Effector CD4-positive, alpha-beta T cell (primary cell): ENCODE data around the gene TUBB3.
A peak's percentile ranks its signal among the peaks of the same experiment; 100 is the strongest.
"Not testable (repeated sequence)": the region's sequence is repeated elsewhere in the genome, so short reads cannot be mapped to it uniquely, and the experiment has no call there.

Source experiments
- DNase-seq: peaks from one replicate; pipeline ENCODE4 v3.0.0-alpha.2; 2020

Gene TUBB3

DNA sequence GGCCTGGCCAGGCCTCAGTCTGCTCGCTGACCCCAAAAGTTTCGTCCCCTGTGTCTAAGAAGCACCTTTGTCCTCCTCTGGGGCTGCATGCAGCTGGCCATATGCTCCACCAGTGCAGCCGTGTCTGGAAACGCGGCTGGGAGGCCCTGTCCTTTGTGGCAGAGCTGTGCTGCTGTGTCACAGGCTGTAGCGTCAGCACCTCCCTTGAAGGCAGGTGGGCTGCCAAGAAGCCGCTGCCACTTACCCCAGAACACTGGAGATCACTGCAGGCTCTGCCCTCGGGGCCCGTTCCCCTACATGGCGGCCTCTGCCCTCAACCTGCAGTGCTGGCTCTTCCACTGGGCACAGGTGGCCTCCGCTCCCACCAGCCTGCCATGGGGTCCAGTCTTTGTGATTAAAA is 20.2 kb upstream of the TUBB3 start:
- no peak for DNase-seq

DNA sequence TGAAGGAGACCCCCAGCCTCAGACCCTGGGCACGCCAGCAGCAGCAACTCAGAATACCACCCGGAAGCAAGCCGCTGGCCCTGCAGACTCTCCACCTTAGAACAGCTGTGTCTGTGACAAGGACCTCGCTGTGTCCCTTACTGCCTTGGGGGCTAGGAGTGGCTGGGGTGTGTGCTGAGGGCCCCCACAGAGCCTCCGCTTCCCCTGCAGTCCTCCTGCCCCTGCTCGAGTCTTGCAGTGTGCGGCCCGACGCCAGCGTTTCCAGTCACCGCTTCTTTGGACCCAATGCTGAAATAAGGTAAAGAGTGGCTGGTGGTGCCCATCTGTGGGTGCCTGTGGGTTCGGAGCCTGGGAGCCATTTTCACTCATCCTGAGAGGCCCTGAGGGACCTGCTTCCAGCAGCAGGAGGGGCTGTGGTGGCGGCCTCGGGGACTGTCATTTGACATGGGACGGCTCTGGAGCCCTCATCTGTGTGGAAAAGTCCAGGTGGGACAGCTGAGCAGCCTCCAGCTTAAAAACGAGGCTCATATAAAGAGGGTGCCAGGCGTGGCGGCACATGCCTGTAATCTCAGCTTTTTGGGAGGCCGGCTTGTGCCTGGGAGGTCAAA is 19.1 kb upstream of the TUBB3 start:
- no peak for DNase-seq

DNA sequence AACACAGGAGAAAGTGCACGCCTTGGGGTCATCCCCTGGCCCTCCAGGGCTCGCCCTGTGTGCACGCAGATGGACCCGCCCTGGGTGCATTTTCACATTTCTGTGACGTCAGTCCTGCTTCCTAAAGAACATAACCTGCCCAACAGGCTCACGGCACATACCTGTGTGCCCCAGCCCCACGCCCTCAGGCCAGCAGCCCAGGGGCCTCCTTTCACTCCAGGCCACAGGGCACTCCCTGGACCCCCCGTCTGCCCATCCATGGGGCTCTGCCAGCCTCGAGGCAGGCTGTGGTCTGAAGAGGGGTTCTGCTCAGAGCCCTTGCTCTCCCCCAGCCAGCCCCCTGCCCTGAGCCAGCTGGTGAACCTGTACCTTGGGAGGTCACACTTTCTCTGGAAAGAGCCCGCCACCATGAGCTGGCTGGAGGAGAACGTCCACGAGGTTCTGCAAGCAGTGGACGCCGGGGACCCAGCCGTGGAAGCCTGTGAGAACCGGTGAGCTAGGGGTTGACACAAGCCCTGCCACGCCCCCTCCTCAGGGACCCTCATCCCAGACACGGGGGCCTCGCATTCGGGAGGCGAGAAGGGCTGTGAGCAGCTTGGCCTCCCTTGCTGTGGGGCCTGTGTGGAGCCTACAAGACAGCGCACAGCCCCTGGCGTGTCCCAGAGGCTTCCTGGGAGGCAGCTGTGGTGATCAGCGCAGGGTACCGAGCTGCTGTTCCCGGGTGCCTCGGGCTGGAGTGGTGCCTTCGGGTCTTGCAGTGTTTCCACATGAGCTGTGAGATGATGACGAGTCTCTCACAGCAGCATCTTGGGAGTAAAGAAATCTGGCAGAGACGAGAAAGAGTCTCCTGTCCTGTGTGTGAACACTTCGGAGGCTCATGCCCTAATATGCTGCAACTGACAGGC is 18.3 kb upstream of the TUBB3 start:
- DNase-seq: no peak

DNA sequence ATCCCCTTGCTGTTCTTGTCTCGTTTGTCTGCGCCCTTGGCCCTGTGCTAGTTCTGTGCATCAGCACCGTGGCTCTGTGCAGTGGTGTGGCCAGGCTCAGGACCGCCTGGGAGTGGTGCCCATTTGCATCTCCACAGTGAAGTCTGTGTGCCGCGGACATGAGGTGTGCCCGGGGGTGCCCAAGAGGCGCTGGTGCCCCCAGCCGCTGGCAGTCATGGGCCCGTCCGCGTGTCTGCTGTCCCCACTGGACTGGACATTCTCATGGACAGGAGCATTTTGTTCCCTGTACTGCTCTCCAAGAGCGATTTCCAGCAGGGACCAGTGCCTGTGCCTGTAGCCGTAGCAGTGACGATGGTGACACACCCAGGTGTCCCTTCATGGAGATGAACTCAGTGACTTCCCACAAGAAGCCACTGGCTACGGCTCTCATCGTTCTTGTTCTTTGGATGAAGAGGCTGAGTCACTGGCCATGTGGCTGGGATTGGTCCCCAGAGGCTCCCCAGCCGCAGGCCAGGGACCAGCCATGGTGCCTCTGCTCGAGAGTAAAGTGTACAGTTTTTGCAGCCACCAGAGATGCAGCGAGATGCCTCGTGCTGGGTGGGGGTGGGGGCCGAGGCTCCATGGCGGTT is 17.5 kb upstream of the TUBB3 start:
- no peak for DNase-seq

DNA sequence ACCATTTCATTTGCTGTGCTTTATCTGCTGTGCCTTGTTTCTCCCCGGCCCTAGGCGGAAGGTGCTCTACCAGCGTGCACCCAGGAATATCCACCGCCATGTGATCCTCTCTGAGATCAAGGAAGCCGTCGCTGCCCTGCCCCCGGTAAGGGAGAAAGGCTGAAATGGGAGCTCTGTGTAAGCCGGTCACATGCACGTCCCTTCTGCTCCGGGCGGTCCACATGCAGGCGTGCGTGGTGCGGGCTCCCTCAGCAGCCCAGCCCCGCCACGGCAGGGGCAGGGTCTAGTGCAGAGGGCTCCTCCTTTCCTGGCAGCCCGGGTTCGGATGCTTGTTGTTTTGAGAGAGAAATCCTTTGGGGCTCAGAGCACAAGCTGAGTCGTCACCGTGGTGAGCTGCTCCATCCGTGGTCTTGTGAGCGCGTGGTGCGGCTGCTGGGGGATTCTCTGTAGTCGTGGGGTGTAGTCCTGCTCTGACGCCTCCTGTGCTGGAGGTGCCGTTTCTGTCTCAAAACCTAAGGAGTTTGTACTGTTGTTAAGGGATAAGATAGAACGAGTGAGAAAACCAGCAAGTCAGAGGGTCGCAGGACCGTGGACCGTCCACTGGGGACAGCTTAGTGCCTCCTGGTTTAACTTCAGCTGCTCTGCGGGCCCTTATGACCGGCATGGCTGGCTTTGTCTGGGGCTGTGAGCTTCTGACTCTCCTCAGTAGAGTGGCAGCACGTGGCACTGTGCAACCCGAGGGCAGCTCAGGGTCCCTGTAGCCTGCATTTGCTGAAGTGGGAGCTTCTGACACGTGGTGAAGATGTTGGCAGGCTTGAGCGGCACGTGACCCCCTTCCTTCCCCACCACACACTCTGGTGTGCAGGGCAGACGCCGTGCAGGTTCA is 16.8 kb upstream of the TUBB3 start:
- DNase-seq: no peak

DNA sequence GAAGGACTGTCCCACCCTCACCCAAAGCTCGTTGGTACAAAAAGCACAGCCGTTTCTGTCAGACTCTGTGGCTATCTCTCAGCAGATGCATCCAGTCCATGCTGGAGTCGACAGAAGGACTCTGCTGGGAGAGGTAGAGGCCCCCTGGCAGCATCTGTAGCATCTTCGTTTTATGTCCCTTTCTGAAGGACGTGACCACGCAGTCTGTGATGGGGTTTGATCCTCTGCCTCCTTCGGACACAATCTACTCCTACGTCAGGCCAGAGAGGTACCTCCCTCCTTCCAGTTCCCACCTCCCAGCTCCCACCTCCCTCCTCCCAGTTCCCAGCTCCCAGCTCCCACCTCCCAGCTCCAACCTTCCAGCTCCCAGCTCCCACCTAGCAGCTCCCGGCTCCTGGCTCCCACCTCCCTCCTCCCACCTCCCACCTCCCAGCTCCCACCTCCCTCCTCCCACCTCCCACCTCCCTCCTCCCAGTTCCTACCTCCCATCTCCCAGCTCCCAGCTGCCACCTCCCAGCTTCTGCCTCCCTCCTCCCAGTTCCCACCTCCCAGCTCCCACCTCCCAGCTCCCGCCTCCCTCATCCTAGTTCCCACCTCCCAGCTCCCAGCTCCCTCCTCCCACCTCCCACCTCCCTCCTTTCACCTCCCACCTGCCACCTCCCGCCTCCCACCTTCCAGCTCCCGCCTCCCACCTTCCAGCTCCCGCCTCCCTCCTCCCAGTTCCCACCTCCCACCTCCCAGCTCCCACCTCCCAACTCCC is 15.9 kb upstream of the TUBB3 start:
- DNase-seq: no peak

DNA sequence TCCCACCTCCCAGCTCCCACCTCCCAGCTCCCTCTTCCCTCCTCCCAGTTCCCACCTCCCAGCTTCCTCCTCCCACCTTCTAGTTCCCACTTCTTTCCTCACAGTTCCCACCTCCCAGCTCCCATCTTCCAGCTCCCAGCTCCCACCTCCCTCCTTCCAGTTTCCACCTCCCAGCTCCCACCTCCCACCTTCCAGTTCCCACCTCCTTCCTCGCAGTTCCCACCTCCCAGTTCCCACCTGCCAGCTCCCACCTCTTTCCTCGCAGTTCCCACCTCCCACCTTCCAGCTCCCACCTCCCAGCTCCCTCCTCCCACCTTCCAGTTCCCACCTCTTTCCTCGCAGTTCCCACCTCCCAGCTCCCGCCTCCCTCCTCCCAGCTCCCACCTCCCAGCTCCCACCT is 14.9 kb upstream of the TUBB3 start:
- DNase-seq: no peak

DNA sequence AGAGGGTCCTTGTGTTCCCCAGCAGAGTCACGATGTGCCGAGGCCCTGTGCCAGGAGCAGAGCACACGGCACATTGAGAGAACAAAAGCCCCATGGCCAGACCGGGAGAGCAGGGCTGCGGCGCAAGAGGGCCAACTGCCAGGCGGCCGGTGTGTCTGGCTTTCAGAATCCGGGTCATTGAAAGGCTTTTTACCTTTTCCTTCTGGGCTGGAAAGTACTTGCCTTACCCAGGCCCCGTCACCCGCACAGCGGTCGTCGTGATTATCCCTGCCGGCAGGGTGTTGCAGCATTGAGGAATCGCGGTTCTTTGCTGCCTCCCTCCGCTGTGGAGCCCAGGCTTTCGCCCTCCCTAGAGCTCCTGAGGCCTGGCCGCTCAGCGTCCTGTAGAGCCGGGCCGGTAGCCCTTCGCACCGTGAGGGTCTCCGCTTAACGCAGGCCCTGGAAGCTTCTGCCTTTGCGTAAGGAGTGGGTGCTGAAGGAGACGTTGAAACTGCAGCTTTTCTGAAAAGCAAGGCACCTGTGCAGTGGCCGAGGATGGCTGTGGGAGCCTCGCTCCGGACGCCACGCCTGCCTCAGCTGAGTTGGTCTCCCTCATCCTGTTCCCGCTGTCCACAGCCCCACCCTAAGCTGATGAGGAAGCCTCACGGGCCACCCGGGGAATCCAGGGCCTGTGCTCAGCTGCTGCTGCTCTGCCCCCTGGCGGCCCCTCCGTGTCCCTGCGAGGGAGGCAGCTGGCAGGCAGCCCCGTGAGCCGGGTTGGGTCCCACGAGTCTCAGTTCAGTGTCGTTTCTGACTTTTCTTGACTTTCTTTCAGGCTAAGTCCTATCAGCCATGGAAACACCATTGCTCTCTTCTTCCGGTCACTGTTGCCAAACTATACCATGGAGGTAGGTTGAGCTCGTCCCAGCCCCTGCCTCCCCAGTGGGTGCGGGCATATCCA is 13.1 kb upstream of the TUBB3 start:
- DNase-seq: peak; percentile 61

DNA sequence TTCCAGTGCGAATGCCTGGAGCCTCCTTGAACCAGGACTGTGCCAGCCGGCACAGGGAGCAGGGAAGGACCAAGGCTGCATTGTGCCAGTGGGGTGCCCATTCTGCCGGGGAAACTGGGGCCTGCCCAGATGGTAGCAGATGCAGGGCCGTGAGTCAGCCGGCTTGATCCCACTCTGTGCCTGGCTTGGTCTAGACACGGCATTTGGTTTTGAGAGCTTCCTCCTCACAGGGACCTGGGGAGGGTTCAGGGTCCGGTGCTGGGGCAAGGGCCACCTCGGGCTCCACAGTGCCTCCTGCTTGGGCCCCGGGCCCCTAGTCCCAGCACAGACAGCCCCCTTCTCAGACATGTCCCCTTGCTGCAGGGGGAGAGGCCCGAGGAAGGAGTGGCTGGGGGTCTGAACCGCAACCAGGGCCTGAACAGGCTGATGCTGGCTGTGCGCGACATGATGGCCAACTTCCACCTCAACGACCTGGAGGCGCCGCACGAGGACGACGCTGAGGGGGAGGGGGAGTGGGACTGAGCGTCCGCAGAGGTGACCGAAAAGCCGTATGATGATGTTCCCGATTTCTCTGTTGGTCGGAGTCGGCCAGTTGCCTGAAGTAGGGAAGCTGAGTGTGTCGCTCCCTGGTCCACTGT is 12.3 kb upstream of the TUBB3 start:
- no peak for DNase-seq

DNA sequence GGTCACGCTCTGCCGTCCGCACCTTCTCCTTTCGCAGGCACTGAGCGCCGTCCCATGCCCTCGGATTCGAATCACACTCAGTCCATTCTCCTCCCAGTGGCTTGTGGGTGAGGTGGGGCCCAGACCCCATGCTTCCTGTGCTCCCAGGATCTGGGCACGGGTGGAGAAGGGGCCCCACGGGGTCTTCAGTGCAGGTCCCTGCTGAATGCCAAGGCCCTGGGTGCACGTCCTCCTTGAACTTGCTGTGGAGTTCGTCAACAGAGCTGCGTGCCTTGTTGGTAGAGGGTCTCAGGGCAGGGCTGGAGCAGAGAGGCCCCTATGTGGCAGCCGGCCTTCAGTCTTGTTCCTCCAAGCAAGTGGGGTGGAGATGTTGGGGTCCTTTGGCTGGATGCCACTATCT is 11.8 kb upstream of the TUBB3 start:
- DNase-seq: no peak

DNA sequence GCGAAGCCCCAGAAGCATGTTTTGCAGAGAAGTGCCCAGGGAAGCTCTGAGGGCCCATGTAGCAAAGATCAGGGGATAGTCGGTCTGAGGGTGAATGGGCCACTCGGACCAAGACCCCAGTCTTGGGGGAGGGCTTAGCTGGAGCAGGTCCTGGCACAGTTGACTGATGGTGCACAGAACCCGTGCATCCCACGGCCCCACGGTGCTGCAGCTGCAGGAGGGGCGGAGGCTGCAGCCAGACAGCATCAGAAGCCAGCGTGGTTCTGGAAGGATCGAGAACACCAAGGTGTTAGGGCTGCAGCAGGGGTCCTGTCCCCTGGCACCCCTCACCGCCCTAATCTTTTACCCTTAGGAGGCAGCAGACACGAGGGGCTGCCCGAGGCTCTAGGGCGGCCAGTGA is 11.0 kb upstream of the TUBB3 start:
- no peak for DNase-seq

DNA sequence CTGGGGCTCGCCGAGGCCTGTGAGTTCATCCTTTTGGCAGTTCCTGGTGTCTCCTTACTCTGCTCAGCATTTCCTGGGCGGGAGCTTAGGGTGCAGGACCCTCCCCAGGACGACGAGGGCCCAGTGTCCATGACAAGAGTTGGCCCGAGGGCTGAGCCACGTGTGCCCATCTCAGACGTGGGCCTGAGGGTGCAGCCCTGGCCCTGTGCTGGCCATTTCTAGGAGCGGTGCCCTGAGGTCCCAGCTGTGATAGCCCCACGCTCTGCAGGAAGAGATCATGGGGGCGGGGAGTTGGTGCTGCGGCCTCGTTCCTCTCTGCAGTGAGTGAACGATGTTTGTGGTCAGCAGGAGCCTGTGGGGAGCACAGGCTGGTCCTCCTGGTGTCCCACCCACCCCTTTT is 10.5 kb upstream of the TUBB3 start:
- no peak for DNase-seq

DNA sequence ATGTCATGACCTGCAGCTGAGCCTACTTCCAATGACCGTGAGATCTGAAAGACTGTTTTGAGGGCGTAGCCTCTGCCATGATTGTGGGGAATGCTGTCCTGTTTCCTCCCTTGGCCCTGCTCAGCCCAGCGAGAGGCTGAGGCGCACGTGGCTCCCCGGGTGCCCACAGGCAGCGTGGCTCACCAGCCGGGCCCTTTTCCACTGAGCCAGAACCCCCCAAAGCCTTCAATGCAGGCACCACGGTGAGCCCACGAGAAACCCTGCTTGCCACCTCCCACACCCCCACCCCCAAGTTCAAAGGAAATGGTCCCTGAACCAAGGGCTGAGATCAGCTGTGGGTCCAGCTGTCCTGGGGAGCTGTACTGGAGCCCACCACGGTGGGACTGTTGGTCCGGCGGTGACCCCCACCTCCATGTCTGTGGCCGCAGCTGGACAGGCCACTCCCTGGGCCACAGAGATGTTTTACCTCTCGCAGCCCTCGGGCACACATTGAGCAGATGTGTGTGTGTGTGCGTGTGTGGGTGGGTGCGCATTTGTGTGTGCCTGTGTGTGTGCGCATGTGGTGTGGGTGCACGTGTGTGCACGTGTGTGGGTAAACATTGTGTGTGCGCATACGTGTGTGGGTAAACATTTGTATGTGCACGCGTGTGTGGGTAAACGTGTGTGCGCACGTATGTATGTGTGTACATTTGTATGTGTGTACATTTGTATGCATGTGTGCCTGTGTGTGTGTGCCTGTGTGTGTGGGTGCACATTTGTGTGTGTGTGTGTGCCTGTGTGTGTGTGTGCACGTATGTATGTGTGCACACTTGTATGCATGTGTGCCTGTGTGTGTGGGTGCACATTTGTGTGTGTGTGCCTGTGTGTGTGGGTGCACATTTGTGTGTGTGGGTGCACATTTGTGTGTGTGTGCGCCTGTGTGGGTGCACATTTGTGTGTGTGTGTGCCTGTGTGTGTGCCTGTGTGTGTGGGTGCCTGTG is 9.4 kb upstream of the TUBB3 start:
- no peak for DNase-seq

DNA sequence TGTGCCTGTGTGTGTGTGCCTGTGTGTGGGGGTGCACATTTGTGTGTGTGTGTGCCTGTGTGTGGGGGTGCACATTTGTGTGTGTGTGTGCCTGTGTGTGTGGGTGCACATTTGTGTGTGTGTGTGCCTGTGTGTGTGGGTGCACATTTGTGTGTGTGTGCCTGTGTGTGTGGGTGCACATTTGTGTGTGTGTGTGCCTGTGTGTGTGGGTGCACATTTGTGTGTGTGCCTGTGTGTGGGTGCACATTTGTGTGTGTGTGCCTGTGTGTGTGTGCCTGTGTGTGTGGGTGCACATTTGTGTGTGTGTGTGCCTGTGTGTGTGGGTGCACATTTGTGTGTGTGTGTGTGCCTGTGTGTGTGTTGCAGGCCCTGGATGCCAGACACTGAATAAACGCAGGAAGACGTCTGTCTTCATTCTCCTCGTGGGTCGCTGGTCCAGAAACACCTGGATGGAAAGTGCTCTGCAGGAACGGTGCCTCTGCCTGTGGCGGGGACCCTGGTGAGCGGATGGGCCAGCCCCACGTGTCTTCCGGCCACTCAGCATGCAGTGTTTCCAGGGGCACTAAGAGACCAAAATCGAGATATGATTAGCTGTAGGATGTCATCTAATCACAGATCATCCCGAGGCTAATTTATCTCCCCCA is 8.4 kb upstream of the TUBB3 start:
- DNase-seq: not testable (repeated sequence)

DNA sequence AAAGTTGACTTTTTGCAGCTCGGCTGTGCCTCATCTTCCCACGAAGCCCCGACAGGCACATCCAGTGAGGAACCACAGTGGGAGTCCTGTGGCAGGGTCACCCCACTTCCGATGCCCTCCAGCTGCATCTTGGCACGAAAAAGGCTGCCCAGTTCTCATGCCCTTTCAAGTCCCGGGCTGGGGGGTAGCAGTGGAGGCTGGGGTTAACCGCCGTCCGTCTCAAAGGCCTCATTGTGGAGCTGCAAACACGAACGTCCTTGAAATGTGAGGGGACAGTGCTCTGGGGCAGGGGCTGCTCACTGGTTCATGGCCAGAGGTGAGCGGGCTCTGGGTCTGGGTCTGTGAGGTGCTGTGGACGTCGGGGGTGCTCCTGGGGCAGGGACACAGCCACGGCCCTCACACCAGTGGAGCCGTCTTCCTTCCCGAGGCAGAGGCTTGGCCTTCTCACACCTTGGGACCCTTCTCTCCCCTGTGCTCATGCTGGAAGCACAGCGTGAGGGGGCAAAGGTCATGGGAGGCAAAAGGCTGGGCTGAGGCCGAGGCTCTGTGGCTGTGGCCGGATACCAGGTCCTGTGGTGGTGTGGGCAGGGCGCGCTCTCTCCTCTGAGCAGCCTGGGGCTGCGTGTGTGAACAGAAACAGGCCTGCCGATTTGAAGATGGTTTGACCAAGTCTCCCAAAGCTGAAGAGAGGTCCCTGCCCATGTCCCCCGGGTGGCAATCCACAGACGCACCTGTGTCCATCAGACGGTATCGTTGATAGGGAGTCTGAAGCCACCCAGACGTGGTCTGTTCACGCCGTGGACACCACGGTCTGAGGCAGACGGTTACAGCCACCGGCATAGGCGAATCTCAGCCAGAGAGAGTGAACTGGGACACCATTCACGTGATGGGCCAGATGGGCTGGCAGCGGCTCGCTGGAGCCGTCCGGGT is 7.6 kb upstream of the TUBB3 start:
- DNase-seq: no peak

DNA sequence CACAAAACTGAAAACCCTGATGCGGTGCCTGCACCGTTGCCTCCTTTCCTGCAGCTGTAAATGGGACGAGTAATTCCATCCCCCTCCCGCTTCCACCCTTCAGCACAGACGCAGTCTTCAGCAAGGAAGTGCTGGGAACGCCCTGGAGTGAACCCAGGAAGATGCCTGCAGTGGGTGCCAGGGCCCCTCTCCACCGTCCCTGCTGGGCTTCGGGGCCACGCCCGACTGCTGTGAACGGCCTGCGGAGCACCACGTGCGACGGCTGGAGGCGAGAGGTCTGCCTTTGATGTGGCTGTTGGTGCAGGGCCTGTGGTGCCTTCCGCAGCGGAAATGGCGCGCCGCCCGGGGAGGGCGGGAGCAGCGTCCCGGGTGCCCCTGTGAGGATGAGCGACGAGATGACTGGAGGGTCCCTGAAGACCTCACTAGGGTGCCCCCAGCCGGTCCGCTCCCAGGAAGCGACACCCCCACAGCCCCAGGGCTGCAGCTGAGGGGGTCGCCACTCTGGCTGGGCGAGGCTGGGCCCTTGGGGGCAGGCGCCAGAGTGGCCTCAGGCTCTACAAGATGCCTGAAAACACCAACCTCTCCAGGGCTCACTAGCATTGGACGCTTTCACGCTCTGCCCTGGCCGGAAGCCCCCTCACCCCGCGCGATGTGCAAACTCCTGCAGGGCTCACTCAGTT is 5.2 kb upstream of the TUBB3 start:
- peak; percentile 50 for DNase-seq
